Stimulated activated CD8-positive, alpha-beta memory T cell treated with anti-CD3 and anti-CD28 coated beads, Interleukin-15, amount 100 ng/mL, for 24 hours (primary cell): ENCODE data around the gene SH3BGRL.
"Not testable (repeated sequence)": the region's sequence is repeated elsewhere in the genome, so short reads cannot be mapped to it uniquely, and the experiment has no call there.

ENCODE experiments used
- DNase-seq: peaks from one replicate; pipeline ENCODE4 v3.0.0-alpha.2; 2020; ENCODE audit warnings: low read depth

The SH3BGRL gene

GRCh38 chrX:81259714-81260395 lies 58.0 kb downstream of the SH3BGRL start:
- no peak for DNase-seq

GRCh38 chrX:81261576-81261975 lies 59.7 kb downstream of the SH3BGRL start:
- no peak for DNase-seq

GRCh38 chrX:81263059-81263458 lies 61.2 kb downstream of the SH3BGRL start:
- DNase-seq, result no peak

GRCh38 chrX:81278616-81279015 lies 76.7 kb downstream of the SH3BGRL start:
- no peak for DNase-seq

GRCh38 chrX:81280148-81280547 lies 78.2 kb downstream of the SH3BGRL start:
- no peak for DNase-seq

- no peak for DNase-seq
Measured at GRCh38 chrX:81286075-81286474, 84.2 kb downstream of the SH3BGRL start.

- DNase-seq, result no peak
Measured at GRCh38 chrX:81286608-81287007, 84.7 kb downstream of the SH3BGRL start.

- no peak for DNase-seq
Measured at GRCh38 chrX:81291996-81292395, 90.1 kb downstream of the SH3BGRL start.

GRCh38 chrX:81294101-81294500 lies 92.2 kb downstream of the SH3BGRL start:
- DNase-seq, result no peak

GRCh38 chrX:81301877-81302276 lies 100.0 kb downstream of the SH3BGRL start:
- DNase-seq, result no peak

GRCh38 chrX:81304563-81304962 lies 102.7 kb downstream of the SH3BGRL start:
- DNase-seq, result no peak

GRCh38 chrX:81305240-81305639 lies 103.3 kb downstream of the SH3BGRL start:
- DNase-seq, result no peak

- DNase-seq, result no peak
Measured at GRCh38 chrX:81308086-81308829, 106.4 kb downstream of the SH3BGRL start.

- no peak for DNase-seq
Measured at GRCh38 chrX:81316163-81316562, 114.3 kb downstream of the SH3BGRL start.

- DNase-seq, result not testable (repeated sequence)
Measured at GRCh38 chrX:81331653-81332052, 129.8 kb downstream of the SH3BGRL start.

- no peak for DNase-seq
Measured at GRCh38 chrX:81336455-81337152, 134.7 kb downstream of the SH3BGRL start.

- no peak for DNase-seq
Measured at GRCh38 chrX:81337805-81338204, 135.9 kb downstream of the SH3BGRL start.

GRCh38 chrX:81338924-81339323 lies 137.0 kb downstream of the SH3BGRL start:
- DNase-seq, result no peak

- not testable (repeated sequence) for DNase-seq
Measured at GRCh38 chrX:81345296-81345695, 143.4 kb downstream of the SH3BGRL start.
